GM20000 (cell line): Measurements from ENCODE around the gene MYO16.

Source experiments
- DNase-seq: peaks from one replicate; pipeline ENCODE4 v3.0.0; 2012; ENCODE audit warnings: low spot score
- CTCF ChIP-seq: IDR thresholded peaks from 2 replicates; pipeline ENCODE4 v1.5.1; 2012; ENCODE audit warnings: mild to moderate bottlenecking, control low read depth; ENCODE audit errors: extremely low read depth, missing control alignments

MYO16 gene

GRCh38 chr13:109000207-109000606, 370.8 kb downstream of the MYO16 start:
- DNase-seq = no peak
- TF ChIP-seq CTCF = no peak

DNA sequence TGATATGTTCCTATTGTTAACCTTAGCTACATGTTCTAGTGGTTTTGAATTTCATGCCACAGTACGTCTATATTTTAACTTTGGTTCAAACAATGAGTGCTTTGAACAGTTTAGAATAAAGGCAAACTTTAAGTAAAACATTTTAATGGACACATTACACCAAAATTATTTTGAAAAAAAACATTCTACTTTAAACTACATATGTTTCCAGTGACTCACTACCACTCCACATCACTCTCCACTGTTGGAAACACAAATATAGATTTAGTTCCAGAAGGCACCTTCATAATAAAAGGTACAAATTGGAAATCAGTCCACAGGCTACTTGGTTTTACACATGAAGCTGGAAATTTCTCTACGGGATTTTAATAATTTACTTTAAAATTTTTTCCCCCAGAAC, 373.5 kb downstream of the MYO16 start:
- TF ChIP-seq CTCF = no peak

DNA sequence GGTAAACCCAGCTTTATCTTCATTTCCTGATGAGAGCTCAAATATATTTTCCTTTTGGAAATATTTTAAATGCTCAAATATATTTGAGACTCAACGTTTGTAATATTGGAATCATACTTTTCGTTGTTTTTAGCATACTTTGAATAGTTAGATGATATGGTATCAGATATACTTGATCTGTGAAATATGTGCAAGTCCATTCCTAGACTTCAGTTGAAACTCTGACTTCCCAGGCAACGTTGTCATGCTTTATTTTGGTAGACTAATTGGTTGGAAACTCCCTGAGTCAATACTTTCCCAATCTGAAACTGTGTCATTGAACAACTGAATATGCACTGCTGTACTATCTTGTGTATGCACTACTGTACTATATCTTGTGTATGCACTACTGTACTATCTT, 378.5 kb downstream of the MYO16 start:
- DNase-seq = no peak
- TF ChIP-seq CTCF = no peak

More for the DNA sequence above, 373.5 kb downstream of the MYO16 start:
- DNase-seq = no peak

GRCh38 chr13:109009756-109010155, 380.3 kb downstream of the MYO16 start:
- TF ChIP-seq CTCF = no peak
- DNase-seq = no peak

DNA sequence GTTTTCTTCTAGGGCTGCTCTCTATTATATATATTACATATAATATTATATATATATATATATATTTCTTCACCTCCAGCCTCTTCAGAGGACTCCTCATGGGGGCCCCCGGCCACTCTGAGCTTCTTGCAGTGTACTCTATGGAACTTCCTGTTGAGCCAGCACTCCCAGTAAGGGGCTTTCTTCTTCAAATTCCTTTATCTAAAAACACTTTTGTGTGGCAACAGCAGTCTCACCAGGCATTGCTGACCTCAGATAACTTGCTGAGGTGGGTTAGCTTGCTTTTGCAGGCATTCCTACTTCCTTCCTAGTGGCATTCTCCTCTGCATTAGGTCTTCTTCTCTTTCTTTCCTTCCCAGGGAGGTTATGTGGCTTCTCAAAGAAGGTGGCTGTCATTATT, 381.5 kb downstream of the MYO16 start:
- DNase-seq = no peak
- TF ChIP-seq CTCF = no peak

DNA sequence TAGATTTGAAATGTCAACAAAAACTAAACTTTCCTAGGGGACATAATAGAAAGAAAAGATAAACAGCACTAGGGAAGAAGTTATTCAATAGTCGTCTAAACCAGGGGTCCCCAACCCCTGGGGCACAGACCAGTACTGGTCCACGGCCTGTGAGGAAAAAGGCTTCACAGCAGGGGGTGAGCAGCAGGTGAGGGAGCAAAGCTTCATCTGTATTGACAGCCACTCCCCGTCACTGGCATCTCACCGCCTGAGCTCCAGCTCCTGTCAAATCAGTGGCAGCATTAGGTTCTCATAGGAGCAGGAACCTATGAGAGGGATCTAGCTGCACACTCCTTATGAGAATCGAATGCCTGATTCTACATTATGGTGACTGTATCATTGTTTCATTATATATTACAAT, 382.7 kb downstream of the MYO16 start:
- TF ChIP-seq CTCF = no peak
- DNase-seq = no peak

- TF ChIP-seq CTCF = no peak
- no peak for DNase-seq
These were observed 392.1 kb downstream of the MYO16 start for GRCh38 chr13:109021558-109021957.
